OCI-LY3 (cell line): ENCODE results near the gene H2BK1.
A peak's percentile ranks its signal among the peaks of the same experiment; 100 is the strongest.

Experiments
- CTCF ChIP-seq: fragments of 200-600, 300-600 bp; sonication (generic); IDR thresholded peaks from 2 replicates; pipeline ENCODE4 v1.5.1; 2014; ENCODE audit warnings: antibody characterized with exemption, low read length, low read depth
- EZH2phosphoT487 ChIP-seq: fragments of 200-600 bp; shearing (Covaris generic); IDR thresholded peaks from 2 replicates; pipeline ENCODE4 v1.6.1; 2018; ENCODE audit warnings: antibody characterized with exemption, mixed run types, low read depth

GRCh38 chr7:151244196-151244840 lies 34.0 kb upstream of the H2BK1 start:
- TF ChIP-seq CTCF (peak; percentile 93), EZH2phosphoT487 (no peak)
